Tongue (tissue), 2 donors: Measurements from ENCODE around the gene ZNF606. TPM values are rescaled to one million over a fixed set of nuclear protein-coding genes. Genes with fewer than 3 reads are reported as not detected.

Experiments used
- DNase-seq: peaks from one replicate; pipeline ENCODE4 v3.0.0-alpha.2; 2015
- total RNA-seq: library from RNA; depleted of rRNA; stranded (reverse); fragments of >200 nt; gene quantifications from one replicate; pipeline ENCODE4 v1.2.3, GENCODE V29; 2014

Gene ZNF606
- total RNA-seq, 1 donor from 2014 or later = 28.5 TPM

DNA sequence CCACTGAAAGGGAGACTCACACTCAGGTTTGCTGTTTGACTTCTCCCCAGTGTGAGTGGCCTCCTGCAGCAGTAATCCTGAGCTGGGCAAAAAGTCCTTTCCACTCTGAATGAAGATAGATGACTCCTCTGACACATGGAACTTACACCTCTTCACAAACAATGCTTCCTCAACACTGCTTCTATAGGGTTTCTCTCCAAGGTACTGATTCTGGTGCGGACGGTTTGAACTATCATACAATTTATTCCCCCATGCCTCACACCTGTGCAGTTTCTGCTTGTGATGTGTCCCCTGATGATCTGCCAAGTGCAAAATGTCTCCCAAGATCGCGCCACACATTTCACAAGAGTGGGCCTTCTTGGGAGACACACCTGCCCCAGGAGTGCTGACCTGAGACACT is 75.0 kb downstream of the ZNF606 start:
- no peak for DNase-seq

Other genes starting within 250 kb of the ZNF606 start
- 29.4 TPM for gene ZNF586, start 233.1 kb downstream of the ZNF606 start, total RNA-seq
- gene ZNF552, start 187.9 kb downstream of the ZNF606 start, total RNA-seq = 5.7 TPM
- gene ZNF587B, start 172.5 kb downstream of the ZNF606 start, total RNA-seq = 14.5 TPM
- 25.0 TPM for gene ZNF587, start 153.0 kb downstream of the ZNF606 start, total RNA-seq
- 11.2 TPM for gene ZNF814, start 113.8 kb downstream of the ZNF606 start, total RNA-seq
- 24.7 TPM for gene ZNF417, start 86.2 kb downstream of the ZNF606 start, total RNA-seq
- gene ZNF418, start 67.4 kb downstream of the ZNF606 start, total RNA-seq = 15.8 TPM
- 12.1 TPM for gene ZNF256, start 55.1 kb downstream of the ZNF606 start, total RNA-seq
- gene C19orf18, start 28.3 kb downstream of the ZNF606 start, total RNA-seq = 0.82 TPM
- gene ZSCAN1, start 31.2 kb upstream of the ZNF606 start, total RNA-seq = not detected
- gene ZNF135, start 56.5 kb upstream of the ZNF606 start, total RNA-seq = 11.3 TPM
- 100 TPM for gene ZSCAN18, start 95.4 kb upstream of the ZNF606 start, total RNA-seq
- gene ZNF329, start 148.0 kb upstream of the ZNF606 start, total RNA-seq = 20.9 TPM
- gene ZNF274, start 180.2 kb upstream of the ZNF606 start, total RNA-seq = 16.5 TPM
- gene ZNF544, start 226.1 kb upstream of the ZNF606 start, total RNA-seq = 34.2 TPM